NCI-H2029 treated with DMSO at 0.1 percent for 48 hours (cell line): ENCODE results near the gene SFSWAP.
"Not testable (repeated sequence)": the region's sequence is repeated elsewhere in the genome, so short reads cannot be mapped to it uniquely, and the experiment has no call there.

ENCODE experiments used
- DNase-seq: peaks from one replicate; lab custom pipeline; 2025; lab: John Stamatoyannopoulos, UW

The SFSWAP gene

GRCh38 chr12:131679816-131680215, 31.1 kb upstream of the SFSWAP start:
- DNase-seq = not testable (repeated sequence)

GRCh38 chr12:131680392-131681256, 30.3 kb upstream of the SFSWAP start:
- DNase-seq = not testable (repeated sequence)

DNA sequence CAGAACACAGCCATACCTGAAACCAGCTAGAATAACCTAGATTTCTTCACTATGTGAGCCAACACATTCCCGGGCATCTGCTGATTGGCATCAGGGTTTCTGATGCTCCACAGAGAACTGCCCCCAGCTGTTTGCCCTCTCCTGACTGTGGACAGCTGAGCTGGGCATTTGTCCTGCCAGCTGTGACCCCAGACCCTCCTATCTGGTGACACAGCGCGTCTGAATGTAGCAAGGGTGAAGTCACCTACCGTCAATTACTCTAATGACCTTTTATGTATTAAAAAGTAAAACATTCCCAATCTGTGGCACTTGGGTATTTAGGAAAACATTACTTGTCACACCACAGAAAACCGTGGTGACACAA, 29.7 kb upstream of the SFSWAP start:
- DNase-seq = no peak

- DNase-seq = not testable (repeated sequence)
These were observed 29.0 kb upstream of the SFSWAP start for GRCh38 chr12:131681746-131682509.

GRCh38 chr12:131682510-131682895, 28.4 kb upstream of the SFSWAP start:
- DNase-seq = no peak

DNA sequence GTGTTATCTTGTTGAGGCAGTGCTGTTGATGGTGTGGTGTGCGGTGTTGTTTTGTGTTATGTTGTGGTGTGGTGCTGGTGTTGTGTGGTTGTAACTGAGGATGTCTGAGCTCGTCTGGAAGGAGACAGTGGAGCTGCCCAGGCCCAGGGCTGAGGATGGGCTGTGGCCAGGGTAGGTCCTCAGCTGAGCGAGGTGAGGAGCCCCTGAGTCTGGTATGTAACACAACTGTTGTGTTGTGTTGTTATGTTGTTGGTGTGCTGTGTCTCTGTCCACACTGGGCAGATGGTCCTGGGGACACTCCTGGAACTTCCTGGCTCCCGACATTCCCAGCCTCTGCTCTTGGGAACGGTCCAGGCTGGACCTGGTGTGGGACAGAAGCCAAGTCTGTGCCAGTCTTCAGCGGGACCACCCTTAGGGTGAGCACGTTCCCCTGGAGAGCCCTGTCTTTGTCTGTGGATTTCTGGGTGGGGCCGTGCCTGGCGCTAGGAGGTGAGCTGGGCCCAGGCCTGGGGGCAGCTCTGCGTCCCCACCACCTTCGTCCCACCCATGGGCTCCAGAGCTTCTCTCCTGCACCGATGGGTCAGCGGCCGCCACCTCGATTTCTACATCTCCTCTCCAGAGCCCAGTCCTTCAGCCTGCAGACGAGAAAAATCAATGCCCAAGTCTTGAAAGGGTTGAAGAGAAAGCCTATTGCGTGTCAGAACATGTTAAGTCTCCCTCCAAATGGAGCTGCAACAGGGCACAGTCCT, 27.4 kb upstream of the SFSWAP start:
- DNase-seq = no peak

DNA sequence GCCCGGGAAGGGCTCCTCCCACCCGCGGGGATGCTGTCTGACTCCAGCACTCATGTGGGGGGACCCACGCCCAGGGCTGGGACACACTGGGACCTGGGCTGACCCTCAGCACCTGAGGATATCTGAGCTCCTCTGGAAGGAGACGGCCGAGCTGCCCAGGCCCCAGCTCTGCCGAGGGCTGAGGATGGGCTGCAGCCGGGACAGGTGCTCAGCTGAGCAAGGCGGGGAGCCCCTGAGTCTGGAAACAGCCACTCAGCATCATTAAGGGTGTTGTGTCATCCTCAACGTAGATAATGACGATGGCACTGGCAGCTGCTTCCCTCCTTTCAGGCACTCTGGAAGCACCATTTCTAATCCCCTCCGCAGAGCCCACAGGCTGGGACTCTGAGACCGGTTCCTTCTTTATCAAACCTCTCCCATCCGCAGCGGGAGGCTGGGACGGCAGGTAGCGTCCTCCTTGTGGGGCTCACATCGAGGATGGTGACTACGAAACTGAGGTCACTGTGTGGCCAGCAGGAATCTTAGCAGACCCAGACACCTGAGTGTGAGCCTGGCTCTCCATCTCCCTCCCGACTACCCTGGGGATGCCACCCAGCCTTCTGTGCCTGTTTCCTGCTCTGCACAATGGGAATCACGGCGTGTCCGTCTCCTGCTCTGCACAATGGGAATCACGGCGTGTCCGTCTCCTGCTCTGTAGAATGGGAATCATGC, 26.7 kb upstream of the SFSWAP start:
- DNase-seq = no peak

DNA sequence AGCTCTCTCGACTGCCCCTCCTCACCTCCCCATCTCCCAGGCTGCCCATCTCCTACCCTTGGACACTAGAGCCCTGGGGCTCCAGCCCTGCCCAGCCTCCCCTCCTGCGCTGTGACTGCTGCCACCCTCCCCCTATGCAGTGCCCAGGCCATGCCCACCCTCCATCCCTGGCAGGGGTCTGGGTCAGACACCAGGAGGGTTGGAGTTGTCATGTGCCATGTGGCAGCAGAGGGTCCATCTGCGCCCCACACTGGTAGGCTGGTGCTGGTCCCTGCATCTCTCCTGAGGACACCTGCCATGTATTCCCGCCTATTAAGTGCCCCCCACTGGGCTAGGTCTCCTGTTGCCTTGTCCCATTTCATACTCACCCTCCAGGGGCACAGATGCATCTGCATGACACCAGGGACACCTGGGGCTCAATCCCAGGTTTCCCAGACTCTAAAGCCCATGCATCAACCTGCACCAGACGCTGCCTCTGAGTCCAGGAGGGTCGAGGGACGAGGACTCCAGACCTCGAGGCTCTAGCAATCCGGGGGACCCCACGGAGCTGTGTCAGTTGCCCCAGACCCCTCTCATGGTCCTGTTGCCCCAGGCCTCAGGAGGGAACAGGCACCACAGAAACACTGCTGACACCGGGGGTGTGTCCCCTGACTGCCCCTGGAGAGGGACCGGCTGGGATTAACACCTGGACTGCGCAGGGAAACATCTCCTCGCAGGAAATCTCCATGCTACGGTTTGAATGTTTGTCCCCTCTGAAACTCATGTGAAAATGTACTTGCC, 23.4 kb upstream of the SFSWAP start:
- no peak for DNase-seq

- no peak for DNase-seq
These were observed 22.6 kb upstream of the SFSWAP start for GRCh38 chr12:131688131-131688844.

GRCh38 chr12:131688845-131689154, 22.1 kb upstream of the SFSWAP start:
- DNase-seq = no peak

DNA sequence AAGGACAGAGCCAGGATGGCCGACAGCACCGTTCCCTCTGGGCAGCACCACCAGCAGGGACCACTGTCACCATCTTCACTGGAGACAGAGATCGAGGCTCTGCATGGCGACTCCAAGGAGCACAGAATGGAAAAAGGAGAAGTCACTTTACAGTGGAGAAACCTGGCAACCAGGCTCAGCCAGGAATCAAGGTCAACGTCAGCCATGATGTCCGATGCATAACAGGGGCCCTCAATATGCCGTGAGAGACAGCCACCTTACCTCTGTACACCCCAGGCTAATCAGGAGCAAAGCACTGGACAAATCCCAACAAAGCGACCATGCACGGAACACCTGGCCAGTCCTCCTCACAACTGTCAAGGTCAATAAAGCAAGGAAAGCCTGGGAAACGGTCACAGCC, 20.6 kb upstream of the SFSWAP start:
- DNase-seq = no peak

DNA sequence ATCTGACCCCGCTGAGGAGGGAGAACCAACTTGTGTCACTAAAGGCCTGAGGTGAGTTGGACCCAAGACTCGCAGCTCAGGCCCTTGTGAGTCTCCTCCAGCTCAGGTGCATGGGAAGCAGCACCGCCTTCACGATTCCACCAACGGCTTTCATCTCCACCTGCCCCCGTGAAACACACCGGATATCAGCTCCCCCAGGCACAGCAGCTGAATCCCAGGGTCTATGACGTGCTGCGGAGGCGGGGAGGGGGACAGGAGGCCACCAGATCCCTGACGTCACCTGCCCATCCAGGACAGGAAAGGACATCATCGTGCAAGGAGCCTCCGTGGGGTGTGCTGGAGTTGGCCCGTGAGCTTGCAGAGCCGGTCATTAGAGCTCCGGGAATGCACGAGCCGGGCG, 18.5 kb upstream of the SFSWAP start:
- no peak for DNase-seq

GRCh38 chr12:131693149-131693548, 17.7 kb upstream of the SFSWAP start:
- DNase-seq = no peak

DNA sequence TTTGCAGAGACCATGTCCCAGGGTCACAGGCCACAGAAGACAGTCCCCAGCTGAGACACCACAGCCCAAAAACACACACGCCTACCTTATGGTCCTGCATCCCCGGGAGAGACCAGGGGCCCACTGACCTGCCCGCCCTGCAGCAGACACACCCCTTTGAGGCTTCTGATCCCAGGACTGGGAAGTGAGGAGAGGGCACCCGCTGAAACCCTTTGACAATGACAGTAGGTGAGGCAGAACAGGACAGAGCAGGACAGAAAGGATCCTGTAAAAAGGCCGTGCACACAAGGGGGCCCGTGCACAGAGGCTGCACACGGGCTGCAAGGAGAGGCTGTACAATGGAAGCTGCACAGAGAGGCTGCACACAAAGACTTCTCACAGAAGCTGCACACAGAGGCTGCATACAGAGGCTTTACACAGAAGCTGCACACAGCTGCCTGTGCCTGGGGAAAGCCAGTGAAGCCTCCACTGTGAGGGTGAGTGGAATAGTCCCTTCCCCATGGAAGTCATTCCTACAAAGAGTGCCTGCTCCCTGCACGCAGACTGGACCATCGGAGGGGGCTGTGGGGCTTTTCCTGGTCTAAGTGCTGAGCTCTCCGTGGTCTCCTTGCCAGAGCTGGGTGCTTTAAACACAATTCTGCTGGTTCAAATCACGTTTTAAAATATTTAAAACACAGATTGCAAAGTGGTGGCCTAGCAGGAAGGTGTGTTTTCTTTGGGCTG, 16.6 kb upstream of the SFSWAP start:
- DNase-seq = no peak

GRCh38 chr12:131695968-131696367, 14.9 kb upstream of the SFSWAP start:
- DNase-seq = no peak

GRCh38 chr12:131698286-131698685, 12.6 kb upstream of the SFSWAP start:
- no peak for DNase-seq

DNA sequence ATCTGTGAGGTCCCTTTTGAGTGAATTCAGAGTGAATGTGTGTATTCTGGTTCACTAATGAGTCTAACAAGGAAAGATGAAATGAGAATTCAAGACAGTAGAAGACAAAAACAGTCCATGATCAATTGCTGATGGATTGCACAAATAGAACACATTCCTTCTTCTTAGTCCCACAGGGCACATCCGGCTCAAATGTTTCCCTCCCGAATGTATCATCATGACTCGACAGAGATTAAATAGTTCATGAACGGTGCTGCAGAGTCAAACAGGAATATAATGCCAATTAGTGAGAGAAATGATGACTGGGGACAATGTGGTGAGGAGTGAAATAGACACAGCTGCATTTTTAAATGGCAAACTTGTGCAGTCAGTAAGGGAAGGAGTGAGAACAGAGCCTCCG, 11.5 kb upstream of the SFSWAP start:
- DNase-seq = no peak

- no peak for DNase-seq
These were observed 10.6 kb upstream of the SFSWAP start for GRCh38 chr12:131700271-131700670.

DNA sequence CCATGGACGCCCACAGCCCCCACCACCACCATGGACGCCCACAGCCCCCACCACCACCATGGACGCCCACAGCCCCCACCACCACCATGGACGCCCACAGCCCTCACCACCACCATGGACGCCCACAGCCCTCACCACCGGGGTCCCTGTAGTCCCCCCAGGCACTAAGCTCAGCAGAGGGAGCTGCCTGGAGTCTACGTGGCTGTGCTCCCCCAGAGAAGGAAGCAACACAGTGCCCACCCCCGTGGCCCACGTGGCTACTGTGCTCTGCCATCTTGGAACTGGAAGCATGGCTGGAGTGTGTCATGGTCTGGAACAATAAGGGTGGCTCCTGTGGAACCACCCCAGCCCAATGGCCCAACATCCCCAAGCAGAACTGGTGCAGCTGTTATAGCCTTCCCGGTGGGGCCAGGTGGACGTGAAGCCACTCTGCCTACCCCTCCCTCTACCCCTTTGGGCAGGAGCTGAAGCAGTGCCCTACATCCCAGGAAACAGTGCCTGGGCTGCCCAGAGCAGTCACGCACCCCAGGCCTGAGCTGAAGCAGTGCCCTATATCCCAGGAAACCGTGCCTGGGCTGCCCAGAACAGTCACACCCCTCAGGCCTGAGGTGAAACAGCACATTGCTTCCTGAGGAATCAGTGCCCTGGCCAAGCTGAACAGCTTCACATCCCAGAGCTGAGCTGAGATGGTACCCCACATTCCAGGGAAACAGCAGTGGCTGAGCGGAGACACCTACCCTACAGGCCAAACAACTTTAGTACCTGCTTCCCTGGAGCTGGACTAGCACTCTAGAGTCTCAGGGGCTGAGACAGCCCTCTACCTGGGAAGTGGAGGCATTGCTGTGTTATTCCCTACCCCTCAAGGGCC, 9.0 kb upstream of the SFSWAP start:
- no peak for DNase-seq
